GM19025 (cell line): ENCODE data around the gene CRYBG1.
"Not testable (repeated sequence)": the region's sequence is repeated elsewhere in the genome, so short reads cannot be mapped to it uniquely, and the experiment has no call there.

Experiments
- ATAC-seq: cut with Tn5 transposase; IDR thresholded peaks from one replicate; pipeline ENCODE4 v1.9.1; 2021; ENCODE audit warnings: mild to moderate bottlenecking, low read depth, moderate library complexity; ENCODE audit not compliant: unreplicated experiment

CRYBG1 gene

DNA sequence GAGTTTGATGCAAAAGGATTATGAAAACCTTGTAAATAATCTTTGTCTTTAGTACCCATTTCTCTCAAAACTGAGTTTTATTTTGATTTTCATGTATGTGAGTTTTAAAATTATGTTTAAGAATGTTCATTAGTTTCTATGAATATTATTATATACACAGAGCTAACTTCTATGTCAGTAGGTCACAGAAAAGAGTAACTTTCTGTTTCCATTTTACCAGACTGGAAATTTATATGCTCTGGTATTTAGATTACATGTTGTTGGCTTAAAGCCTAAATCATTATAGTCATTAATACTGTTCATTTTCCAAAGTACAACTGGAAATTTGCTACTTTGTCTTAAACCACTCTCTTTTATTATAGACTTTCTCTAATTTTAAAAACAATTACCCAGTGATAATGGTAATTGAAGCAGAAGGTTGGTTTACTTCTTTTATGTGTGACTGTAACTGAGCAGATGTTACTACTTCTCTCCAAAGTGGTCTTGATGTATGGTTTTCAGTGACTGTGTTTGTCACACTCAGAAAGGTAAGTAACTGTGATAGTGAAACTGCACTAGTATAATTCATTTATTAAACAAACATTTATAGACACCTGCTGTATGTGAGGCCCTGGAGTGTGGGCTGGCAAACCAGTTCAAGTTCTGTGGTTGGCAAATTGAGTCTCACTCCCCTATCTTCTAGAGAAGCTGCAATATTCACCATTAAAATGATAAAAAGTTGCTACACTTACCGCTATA lies 13.2 kb downstream of the CRYBG1 start:
- no peak for ATAC-seq

DNA sequence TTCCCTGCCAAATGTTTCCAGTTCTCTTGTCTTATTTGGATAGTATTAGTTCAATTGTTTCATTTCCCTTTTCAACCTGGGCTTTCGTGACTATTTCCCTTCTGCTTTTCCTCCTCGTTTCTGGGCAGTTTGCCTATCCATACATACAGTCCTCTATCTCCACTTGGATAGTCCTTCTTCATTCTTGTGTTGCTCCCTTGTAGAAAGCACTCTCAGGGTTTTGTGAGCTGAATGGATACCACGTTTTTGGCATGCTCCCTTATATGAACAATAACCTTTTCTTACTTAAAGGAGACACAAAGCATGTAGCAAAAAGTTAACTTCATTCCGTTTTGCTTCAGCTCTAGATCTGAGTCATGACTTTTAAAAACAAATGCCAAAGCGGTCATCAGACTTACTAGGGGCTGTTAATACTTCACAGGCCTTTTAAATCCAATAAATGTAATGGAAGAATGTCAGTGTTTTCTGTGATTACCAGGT lies 16.6 kb downstream of the CRYBG1 start:
- no peak for ATAC-seq

DNA sequence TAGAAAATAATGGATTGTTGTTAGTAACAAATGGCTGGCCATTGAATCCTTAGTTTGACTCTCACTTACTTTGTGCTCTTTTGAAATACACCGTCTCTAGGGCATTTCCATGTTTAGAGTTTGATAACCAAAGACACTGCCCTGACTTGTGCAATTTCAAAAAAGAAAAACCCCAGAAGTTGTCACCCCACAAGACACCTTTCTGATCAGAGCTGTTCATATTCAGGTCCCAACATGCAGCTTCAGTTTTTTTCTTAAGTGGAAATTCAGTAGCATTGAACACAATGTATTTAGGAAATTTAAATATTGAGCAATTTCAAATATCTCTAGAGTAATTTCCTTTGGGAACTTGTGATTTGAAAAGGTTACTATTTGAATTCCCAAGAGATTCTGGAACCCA lies 19.4 kb downstream of the CRYBG1 start:
- ATAC-seq, result no peak

DNA sequence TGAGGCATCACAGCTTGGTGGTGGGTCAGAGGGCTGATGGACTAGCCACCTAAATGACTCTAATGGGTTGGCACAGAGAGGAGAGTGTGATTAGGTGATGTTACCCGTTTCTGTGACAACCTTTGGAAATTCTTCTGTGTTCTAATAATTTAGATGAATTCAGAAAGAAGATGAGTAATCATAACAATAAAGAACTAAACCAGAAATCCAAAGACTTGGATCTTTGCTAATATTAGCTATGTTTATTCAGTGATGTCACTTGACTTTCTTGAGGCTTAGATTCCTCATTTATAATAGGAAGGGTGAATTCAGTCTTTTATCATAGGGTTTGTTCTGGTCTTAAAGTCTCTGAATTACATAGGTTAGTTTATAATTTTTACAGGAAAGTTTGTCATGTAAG lies 19.9 kb downstream of the CRYBG1 start:
- ATAC-seq, result no peak

DNA sequence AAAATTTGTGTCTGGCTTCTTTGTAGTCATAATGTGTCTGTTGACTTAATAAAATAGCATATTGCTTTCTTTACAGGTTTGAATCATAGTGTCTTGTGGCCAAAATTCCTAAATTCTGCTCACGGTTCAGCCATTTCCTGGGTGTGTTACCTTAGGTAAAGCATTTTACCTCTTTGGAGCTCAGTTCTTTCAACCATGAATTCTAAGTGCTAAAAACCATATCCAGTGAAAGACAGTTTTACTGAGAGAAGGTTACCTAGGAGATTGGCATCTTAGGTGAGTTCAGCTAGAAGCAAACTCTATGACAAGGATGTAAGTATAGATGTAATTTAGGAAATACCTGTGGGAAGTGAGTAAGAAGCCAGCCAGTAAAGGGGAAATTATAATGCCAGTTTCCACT lies 20.7 kb downstream of the CRYBG1 start:
- ATAC-seq, result no peak

DNA sequence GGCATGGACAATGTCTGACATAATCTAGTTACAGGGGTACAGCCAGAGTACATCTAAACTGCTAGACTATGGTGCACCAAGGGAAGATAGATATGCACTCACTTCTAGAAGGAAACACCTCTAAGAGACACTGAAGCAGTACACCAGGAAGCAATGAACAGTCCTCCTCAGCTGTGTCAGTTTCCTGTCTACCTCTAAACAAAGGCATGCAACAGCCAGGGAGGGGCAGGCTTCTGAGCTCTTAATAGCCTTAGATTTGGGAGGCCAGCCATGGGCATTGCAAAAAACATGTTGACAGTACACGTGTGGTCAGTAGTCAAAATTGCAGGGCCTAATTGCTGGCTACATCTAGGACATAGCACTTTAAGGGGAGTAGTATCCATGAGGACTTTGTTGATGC lies 21.4 kb downstream of the CRYBG1 start:
- ATAC-seq, result no peak

DNA sequence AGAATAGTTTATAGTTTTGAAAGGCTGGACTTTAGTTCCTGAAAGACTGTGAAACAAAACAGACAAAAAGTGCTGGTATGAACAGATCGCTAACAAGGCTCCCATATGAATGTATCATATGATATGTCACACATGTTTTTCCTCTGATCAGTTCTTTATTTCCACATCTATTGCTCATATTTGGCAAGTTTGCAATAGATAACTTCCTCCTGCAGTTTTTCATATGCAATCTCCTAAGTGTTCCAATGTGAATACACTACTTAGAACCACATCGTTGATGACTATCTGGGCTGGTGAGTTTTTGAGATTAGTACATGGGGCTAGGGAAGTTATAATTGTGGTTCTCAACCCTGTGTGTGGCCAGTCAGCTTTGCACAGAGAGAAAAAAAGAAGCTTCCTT lies 23.1 kb downstream of the CRYBG1 start:
- no peak for ATAC-seq

DNA sequence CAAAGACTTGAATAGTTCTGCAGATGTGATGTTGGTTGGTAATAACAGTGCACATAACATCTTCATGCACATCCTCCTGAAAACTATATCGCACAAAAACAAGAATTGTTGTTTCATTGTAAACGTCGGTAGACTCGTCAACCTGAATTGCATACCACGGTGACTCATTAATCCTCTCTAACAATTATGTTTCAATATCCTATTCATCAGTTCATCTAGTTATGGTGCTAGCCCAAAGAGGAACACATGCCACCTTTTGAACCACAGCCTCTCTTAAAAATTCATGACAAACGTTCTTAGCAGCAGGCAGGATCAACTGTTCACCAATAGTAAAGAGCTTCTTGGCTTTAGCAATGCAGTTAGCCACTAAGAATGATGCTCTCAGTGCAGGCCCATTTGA lies 25.0 kb downstream of the CRYBG1 start:
- ATAC-seq, result no peak

DNA sequence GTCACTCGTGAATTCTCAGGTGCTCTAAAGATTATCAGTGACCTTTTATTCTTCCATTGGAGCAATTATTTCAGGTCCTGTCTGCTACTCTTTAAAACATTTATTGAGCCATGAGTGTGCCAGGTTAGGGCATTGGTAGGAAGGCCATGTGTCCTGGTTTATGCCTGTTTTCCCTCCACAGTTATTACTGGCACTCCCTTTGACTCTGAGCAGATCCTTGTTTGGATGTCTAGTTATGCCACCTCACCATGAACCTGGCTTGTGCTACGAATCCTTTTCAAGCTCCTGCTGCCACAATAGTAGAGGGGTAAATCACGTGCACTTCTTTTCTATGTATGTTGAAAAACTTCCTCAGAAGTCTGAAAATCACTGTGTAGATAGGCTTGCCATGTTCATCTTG lies 27.4 kb downstream of the CRYBG1 start:
- no peak for ATAC-seq

DNA sequence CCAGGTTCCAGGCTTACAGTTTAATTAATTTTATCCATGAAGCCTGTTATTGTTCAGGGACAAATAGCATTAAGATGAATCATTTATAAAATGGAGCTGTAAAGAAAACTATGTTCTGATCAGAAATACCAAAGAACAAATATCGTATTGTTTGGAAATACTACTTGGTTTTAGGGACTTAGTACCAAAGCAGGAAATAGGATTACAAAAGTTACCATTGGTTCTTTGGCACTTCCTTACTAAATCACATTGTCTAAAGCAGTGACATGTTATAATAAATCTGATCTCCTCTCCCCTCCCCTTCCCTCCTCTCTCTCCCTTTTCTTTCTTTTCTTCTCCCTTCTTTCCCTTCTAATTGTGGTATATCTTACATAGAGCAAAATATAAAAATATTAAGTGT lies 29.6 kb downstream of the CRYBG1 start:
- ATAC-seq, result no peak

DNA sequence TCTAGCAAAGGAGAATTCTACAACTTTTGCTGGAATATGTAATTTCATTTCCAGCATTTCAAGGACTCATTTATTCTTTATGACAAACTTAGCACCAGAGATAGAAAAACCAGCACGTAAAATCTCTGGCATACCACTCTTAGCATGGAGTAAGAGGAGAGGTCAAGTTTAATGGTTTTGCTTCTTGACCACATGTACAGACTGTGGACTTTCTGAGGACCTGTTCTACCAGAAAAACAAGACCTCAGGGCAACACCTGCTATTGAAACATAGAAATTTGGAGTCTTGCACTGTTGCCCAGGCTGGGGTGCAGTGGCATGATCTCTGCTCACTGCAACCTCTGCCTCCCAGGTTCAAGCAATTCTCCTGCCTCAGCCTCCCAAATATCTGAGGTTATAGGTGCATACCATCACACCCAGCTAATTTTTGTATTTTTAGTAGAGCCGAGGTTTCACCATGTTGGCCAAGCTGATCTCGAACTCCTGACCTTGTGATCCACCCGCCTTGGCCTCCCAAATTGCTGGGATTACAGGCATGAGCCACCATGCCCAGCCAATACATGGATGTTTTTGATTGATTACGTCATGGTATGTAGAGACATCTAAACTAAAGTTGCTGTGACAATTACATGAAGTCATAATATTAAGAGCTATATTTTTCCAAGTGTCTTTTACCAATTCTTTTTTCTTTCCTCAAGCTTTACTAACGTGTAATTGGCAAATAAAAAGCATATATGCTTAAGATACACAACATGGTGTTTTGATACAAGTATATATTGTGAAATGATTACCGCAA lies 36.1 kb downstream of the CRYBG1 start:
- ATAC-seq, result no peak

DNA sequence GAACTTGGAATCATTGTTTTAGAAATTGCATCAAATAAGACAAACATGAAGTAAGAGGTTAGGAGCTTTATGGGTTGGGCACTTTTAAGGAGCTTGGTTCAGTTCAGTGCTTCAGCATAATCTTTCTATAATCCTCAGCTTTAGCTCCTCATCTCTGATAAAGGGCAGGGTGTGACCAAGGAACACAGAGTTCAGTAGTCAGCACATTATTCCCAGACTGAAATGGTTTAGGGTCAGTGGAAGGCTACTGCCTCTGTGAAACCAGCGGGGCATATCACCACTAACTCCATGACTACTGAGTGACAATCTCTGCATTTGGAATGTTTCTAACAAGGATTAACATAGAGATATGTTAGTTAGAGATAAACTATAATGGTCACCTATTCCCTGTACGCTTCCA lies 36.9 kb downstream of the CRYBG1 start:
- ATAC-seq, result no peak

DNA sequence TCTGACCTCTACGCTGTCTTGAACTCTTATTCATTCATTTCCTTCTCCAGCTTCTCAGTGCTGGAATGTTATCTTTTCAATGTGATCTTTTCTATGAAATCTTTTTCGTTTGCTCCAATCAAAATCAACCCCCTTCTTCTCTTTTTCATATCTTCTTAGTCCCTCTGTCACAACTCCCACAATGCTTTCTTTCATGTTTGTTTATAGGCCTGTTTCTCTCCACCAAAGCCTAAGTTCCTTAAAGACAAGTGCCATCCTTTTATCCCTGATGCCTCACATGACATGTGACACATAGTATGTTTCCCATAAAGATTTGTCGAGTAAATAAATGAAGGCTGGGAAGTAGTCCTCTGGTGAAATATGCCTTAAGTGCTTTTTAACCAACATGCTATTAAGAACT lies 38.1 kb downstream of the CRYBG1 start:
- no peak for ATAC-seq

DNA sequence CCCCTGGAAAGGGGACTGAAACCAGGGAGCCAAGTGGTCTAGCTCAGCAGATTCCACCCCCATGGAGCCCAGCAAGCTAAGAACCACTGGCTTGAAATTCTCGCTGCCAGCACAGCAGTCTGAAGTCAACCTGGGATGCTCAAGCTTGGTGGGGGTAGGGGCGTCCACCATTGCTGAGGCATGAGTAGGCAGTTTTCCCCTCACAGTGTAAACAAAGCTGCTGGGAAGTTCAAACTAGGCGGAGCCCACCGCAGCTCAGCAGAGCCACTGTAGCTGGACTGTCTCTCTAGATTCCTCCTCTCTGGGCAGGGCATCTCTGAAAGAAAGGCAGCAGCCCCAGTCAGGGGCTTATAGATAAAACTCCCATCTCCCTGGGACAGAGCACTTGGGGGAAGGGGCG lies 44.5 kb downstream of the CRYBG1 start:
- not testable (repeated sequence) for ATAC-seq

DNA sequence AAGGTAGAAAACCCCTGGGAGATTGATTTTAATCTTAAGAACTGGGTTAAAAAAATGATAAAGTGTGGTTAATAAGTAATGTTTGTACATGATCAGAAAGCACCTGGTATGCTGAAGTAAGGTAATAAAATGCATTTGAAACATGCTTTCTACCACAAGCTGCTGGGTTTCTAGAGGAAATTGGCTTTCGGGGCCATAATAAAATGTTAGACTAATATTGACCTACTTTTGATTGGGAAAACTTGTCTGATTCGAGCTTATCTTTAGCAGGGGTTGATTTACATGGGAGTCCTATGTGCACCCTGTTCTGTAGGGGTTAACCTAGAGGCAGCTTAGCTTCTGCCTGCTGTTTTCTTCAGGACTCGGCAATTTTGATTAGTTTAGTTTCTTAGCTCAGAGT lies 50.5 kb downstream of the CRYBG1 start:
- ATAC-seq, result no peak

DNA sequence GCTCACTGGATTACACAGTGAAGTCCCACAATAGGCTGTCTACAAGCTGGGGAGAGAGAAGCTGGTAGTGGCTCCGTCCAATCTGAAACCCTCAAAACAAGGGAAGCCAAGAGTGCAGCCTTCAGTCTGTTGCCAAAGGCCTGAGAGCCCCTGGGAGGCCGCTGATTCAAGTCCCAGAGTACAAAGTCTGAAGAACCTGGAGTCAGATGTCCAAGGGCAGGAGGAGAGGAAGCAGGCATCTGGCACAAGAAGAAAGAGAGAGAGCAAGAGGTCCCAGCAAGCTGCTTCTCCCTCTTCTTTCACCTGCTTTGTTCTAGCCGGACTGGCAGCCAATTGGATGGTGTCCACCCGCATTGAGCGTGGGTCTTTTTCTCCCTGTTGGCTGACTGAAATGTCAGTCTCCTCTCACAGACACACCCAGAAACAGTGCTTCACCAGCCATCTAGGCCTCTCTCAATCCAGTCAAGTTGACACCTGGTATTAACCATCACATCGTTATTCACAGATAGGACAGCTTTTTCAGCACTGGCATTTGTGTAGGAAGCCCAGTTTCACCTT lies 51.2 kb downstream of the CRYBG1 start:
- ATAC-seq, result no peak

DNA sequence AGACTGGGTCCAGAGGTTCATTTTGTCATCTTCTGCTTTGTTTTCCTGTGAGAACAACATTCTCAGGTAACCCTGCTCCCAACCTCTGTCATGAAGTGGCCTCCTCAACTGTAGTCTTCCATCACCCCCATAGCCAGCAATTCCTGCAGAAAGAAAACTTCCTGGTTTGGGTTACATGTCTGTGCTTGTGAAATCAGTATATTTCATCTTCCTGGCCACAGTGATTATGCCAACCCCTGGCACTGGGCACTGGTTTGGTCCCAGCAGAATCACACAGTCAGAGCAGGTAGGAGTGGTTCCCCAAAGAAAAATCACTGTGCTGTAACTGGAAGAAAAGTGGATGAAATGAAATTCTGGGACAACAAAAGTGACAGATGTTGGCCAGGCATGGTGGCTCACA lies 52.5 kb downstream of the CRYBG1 start:
- ATAC-seq, result no peak

DNA sequence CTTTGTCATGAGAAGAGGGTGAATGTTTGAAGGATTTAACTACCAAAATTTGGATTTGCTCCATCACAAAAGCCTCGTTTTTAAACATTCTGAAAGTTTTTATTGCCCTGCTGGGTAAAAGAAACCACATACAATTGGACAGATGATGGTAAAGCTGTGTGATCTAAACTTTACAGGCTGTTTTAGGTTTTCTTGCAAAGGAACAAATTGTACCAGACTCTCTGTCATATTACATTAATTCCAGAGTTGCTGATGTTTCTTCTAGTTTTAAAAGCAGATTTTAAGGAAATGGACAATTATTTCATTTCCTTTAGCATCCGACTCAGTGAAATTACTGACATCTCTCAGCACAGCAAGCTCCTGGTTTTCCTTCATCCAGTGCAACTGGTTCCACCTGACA lies 53.2 kb downstream of the CRYBG1 start:
- ATAC-seq, result no peak

DNA sequence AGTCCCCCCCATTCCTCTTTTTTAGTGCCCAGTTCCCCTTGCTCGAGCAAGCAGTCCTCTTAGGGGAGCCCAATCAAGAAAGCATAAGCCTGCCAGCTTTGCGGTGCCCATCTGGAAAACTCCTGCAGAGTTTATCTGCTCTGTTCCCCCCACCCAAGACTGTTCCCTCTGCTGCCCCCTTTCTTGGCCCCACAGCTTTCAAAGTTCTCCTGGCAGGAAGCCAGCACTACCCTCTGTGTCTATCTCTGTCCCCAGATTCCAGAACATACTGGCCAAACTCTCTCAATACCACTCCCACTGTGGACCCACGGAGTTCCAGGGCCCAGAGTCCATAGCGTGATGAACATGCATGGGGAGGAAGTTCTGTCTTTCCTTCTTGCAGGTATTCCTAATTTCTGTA lies 55.4 kb downstream of the CRYBG1 start:
- ATAC-seq, result no peak

DNA sequence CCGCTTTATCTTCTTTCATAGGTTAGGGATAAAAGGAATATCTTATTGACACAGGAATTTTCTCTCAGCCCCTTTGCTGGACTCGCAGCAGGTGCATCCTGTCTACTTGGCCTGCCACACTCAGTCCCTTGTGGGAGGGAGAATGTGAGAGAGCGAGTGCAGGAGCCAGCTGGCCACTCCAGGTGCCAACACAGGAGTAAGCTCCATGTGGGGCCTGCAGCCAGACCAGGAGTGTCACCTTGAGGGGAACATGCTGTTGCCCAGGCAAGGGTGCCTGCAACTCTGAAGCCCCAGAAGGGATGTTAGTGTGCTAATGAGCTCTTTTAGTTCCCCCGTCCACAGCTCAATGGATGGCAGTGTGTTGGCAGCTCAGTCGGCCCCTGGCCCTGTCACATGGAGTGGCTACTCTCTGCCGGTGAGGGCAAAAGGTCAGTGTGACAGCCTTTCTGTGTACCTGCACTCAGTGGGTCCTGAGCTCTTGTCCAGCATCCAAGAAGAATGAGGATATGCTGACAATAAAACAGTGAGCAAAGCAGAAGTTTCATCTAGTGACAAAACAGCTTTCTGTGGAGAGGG lies 57.1 kb downstream of the CRYBG1 start:
- ATAC-seq, result no peak

DNA sequence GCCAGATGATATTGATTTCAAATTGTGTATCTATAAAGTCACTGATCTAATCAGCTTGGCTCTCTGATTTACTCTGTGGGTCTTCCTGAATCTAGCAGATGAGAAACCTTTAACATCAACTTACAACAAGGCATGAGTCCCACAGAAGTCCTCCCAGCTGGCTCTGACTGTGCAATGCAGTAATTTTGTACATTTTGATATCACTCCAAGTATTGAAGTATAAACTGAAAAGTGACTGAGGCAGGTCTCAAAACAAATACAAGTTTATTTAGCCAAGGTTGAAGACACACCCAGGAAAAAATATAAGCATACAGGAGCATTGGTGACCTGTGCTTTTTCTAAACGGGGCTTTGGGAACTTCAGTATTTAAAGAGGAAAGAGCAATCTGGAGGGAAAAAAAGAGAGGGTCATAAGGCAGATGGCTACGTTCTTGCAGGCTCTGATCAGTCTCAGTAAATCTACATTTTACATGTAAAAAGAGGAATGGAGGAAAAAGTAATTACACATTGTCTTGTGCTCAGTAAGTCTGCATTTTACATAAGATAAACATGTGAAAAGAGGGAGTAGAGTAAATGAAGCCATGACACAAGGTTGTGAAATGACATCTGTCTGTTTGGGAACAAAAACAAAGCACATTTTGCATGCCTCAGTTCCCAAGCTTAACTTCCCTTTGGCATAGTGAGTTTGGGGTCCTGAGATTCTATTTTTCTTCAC lies 59.5 kb downstream of the CRYBG1 start:
- ATAC-seq, result no peak
